HepG2 (cell line): ENCODE data around the gene EPDR1. TPM values are rescaled to one million over a fixed set of nuclear protein-coding genes. Genes with fewer than 3 reads are reported as not detected.

Experiments
- CHD4 ChIP-seq: fragments of 200-600 bp; sonication (generic); IDR thresholded peaks from 2 replicates; pipeline ENCODE4 v1.7.0; 2017; ENCODE audit warnings: mild to moderate bottlenecking, low read length, borderline replicate concordance
- EP300 ChIP-seq, 3 experiments: sonication (generic) in 1 of 3; formaldehyde crosslinking in 1 of 3; IDR thresholded peaks; 2 replicates each; pipeline versions ENCODE4 v1.5.1 to v1.6.1; 2011 to 2020; ENCODE audit warnings: low read depth in 2 of 3, low read length in 2 of 3, borderline replicate concordance in 1 of 3, improper control_type of control experiment in 1 of 3, mild to moderate bottlenecking in 1 of 3, missing genetic modification reagents in 1 of 3, moderate library complexity in 1 of 3
- HNRNPH1 ChIP-seq: fragments of 200-400 bp; formaldehyde crosslinking; optimal IDR thresholded peaks from 2 replicates; pipeline ENCODE3; 2017; ENCODE audit warnings: mild to moderate bottlenecking, low read depth, low read length
- KDM1A ChIP-seq: IDR thresholded peaks from 2 replicates; pipeline ENCODE4 v1.6.1; 2016; ENCODE audit warnings: missing compliant biosample characterization
- MED8 ChIP-seq: sonication (generic); formaldehyde crosslinking; IDR thresholded peaks from 2 replicates; pipeline ENCODE4 v1.8.1; 2023; ENCODE audit warnings: mild to moderate bottlenecking, missing genetic modification reagents; ENCODE audit not compliant: insufficient replicate concordance
- MZF1 ChIP-seq: sonication (generic); formaldehyde crosslinking; IDR thresholded peaks from 2 replicates; pipeline ENCODE4 v1.8.1; 2023; ENCODE audit warnings: mild to moderate bottlenecking, missing genetic modification reagents, borderline replicate concordance
- RBM22 ChIP-seq: fragments of 200-400 bp; formaldehyde crosslinking; optimal IDR thresholded peaks from 2 replicates; pipeline ENCODE3; 2017; ENCODE audit warnings: mild to moderate bottlenecking, low read length, moderate library complexity
- SRF ChIP-seq: IDR thresholded peaks from 2 replicates; pipeline ENCODE4 v1.6.1; 2011; ENCODE audit warnings: mild to moderate bottlenecking, low read depth, low read length, moderate library complexity
- SRY ChIP-seq: sonication (generic); formaldehyde crosslinking; IDR thresholded peaks from 2 replicates; pipeline ENCODE4 v1.8.0; 2022; ENCODE audit warnings: mild to moderate bottlenecking, missing genetic modification reagents
- ZMYM3 ChIP-seq: sonication (generic); formaldehyde crosslinking; IDR thresholded peaks from 2 replicates; pipeline ENCODE4 v1.5.1; 2020; ENCODE audit warnings: mild to moderate bottlenecking, missing genetic modification reagents
- ZNF263 ChIP-seq: sonication (generic); formaldehyde crosslinking; IDR thresholded peaks from 2 replicates; pipeline ENCODE4 v1.4.0; 2020; ENCODE audit warnings: missing genetic modification reagents
- ZNF883 ChIP-seq: sonication (generic); formaldehyde crosslinking; IDR thresholded peaks from 2 replicates; pipeline ENCODE4 v1.5.1; 2020; ENCODE audit warnings: mild to moderate bottlenecking, missing genetic modification reagents; ENCODE audit errors: not compliant biosample characterization
- ZSCAN21 ChIP-seq: sonication (generic); formaldehyde crosslinking; IDR thresholded peaks from 2 replicates; pipeline ENCODE4 v1.8.0; 2022; ENCODE audit warnings: mild to moderate bottlenecking, missing genetic modification reagents, moderate library complexity, borderline replicate concordance
- polyA plus RNA-seq, 8 experiments: library from polyadenylated mRNA; depleted of rRNA in 3 of 8; stranded (reverse) in 7 of 8; unstranded in 1 of 8; fragments of >200 nt; fragmentation: Illumina TruSeq in 4 of 8; extraction: Trizol in 4 of 8; gene quantifications; 2 replicates each; pipeline versions ENCODE4 v1.2.1 to v1.2.3, GENCODE V29; 2011 to 2016; ENCODE audit warnings: low read depth in 4 of 8, missing spikeins in 1 of 8, mixed read lengths in 1 of 8; ENCODE audit not compliant: insufficient read depth in 1 of 8
- total RNA-seq, 5 experiments: library from RNA; depleted of rRNA; stranded (reverse); fragments of >200 nt; fragmentation: Illumina TruSeq; extraction: Trizol; gene quantifications; 2 replicates each; pipeline ENCODE4 v1.2.3, GENCODE V29; 2016; ENCODE audit warnings: low read depth in 1 of 5
- TF ChIP-seq, protein P1 (sequence below): sonication (generic); formaldehyde crosslinking; conservative IDR thresholded peaks from 2 replicates; pipeline ENCODE4 v1.8.1; 2023; ENCODE audit warnings: missing genetic modification reagents
- TF ChIP-seq, protein P2 (sequence below): sonication (generic); formaldehyde crosslinking; IDR thresholded peaks from 2 replicates; pipeline ENCODE4 v1.5.0; 2020; ENCODE audit warnings: missing genetic modification reagents
- TF ChIP-seq, protein P3 (sequence below): IDR thresholded peaks from 2 replicates; pipeline ENCODE4 v1.6.1; 2016; ENCODE audit warnings: low read depth, control low read depth
- TF ChIP-seq, protein P4 (sequence below): sonication (generic); formaldehyde crosslinking; IDR thresholded peaks from 2 replicates; pipeline ENCODE4 v1.5.1; 2020; ENCODE audit warnings: missing genetic modification reagents, mild to moderate bottlenecking, borderline replicate concordance
- TF ChIP-seq, protein P5 (sequence below): sonication (generic); formaldehyde crosslinking; IDR thresholded peaks from 2 replicates; pipeline ENCODE4 v1.4.0; 2020; ENCODE audit warnings: missing genetic modification reagents
- TF ChIP-seq, protein P6 (sequence below): sonication (generic); formaldehyde crosslinking; IDR thresholded peaks from 2 replicates; pipeline ENCODE4 v1.4.0; 2020; ENCODE audit warnings: mild to moderate bottlenecking, missing genetic modification reagents
- TF ChIP-seq, protein P7 (sequence below): sonication (generic); formaldehyde crosslinking; IDR thresholded peaks from 2 replicates; pipeline ENCODE4 v1.4.0; 2020; ENCODE audit warnings: mild to moderate bottlenecking, missing genetic modification reagents

Gene EPDR1
- total and polyA plus RNA-seq, 2 of the 13 experiments (the other 11 are each of a cell fraction or from before 2014, with no cell fraction given), result 38.3 to 50.2 TPM

DNA sequence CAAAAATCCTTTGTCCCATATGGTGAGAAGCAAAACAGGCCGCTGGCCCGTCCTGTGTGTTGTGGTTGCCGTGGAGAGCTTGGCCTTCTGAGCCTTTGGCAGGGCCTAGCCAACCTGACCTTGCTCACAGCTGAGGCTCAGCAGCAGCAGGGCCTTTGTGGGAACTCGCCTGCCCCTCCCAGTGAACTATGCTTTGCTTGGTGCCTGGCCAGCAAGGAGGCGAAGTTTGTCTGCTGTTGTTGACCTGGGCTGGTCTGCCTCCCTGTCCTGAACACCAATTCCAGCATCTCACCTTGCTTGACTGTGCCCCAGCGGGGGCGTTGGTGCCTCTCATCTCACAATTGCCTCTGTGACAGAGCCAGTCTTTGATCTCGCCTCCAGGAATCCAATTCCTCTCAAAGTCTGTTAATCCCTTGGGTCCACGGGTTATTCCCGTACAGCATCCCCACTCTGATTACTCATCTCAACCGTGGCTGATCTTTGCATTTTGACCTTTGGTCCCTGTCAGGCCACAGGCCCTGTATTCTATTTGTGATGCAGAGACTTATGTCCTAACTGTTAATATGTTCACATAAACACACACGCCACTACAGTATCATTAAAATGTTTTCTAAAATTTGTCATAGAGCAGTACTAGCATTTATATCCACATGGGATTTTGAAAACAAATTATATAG lies 22.6 kb downstream of the EPDR1 start (continued):
- TF ChIP-seq, protein P1, sequence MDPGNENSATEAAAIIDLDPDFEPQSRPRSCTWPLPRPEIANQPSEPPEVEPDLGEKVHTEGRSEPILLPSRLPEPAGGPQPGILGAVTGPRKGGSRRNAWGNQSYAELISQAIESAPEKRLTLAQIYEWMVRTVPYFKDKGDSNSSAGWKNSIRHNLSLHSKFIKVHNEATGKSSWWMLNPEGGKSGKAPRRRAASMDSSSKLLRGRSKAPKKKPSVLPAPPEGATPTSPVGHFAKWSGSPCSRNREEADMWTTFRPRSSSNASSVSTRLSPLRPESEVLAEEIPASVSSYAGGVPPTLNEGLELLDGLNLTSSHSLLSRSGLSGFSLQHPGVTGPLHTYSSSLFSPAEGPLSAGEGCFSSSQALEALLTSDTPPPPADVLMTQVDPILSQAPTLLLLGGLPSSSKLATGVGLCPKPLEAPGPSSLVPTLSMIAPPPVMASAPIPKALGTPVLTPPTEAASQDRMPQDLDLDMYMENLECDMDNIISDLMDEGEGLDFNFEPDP (CRISPR knock-in tag), result no peak
- TF ChIP-seq HNRNPH1, result no peak
- peak; percentile 89 for TF ChIP-seq ZMYM3 (CRISPR knock-in tag)
- TF ChIP-seq, protein P2, sequence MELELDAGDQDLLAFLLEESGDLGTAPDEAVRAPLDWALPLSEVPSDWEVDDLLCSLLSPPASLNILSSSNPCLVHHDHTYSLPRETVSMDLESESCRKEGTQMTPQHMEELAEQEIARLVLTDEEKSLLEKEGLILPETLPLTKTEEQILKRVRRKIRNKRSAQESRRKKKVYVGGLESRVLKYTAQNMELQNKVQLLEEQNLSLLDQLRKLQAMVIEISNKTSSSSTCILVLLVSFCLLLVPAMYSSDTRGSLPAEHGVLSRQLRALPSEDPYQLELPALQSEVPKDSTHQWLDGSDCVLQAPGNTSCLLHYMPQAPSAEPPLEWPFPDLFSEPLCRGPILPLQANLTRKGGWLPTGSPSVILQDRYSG (CRISPR knock-in tag), result no peak
- peak; percentile 97 for TF ChIP-seq EP300 (IDR thresholded peaks at IDR 0.05; ENCODE audit: low read depth in 2 of 2, low read length in 2 of 2)
- peak; percentile 100 for TF ChIP-seq EP300 (CRISPR knock-in tag; IDR thresholded peaks at IDR 0.05; ENCODE audit: borderline replicate concordance)
- TF ChIP-seq SRF, result no peak
- peak; percentile 40 for TF ChIP-seq MED8 (CRISPR knock-in tag)
- TF ChIP-seq, protein P3, sequence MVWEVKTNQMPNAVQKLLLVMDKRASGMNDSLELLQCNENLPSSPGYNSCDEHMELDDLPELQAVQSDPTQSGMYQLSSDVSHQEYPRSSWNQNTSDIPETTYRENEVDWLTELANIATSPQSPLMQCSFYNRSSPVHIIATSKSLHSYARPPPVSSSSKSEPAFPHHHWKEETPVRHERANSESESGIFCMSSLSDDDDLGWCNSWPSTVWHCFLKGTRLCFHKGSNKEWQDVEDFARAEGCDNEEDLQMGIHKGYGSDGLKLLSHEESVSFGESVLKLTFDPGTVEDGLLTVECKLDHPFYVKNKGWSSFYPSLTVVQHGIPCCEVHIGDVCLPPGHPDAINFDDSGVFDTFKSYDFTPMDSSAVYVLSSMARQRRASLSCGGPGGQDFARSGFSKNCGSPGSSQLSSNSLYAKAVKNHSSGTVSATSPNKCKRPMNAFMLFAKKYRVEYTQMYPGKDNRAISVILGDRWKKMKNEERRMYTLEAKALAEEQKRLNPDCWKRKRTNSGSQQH, result peak; percentile 67; the same call in 1 of the 2 replicates
- TF ChIP-seq, protein P4, sequence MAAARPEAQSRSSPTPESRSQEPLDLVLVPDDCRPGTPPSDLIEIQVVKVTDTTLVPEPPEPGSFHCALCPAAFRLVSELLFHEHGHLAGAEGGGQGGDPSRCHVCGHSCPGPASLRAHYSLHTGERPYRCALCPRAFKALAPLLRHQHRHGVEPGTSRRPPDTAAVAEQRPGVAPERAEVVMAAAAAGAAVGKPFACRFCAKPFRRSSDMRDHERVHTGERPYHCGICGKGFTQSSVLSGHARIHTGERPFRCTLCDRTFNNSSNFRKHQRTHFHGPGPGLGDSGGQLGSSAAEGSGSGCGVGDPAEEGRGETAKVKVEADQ, result peak; percentile 52; the same call in 1 of the 2 replicates
- peak; percentile 48 for TF ChIP-seq RBM22
- no peak for TF ChIP-seq CHD4
- TF ChIP-seq, protein P5, sequence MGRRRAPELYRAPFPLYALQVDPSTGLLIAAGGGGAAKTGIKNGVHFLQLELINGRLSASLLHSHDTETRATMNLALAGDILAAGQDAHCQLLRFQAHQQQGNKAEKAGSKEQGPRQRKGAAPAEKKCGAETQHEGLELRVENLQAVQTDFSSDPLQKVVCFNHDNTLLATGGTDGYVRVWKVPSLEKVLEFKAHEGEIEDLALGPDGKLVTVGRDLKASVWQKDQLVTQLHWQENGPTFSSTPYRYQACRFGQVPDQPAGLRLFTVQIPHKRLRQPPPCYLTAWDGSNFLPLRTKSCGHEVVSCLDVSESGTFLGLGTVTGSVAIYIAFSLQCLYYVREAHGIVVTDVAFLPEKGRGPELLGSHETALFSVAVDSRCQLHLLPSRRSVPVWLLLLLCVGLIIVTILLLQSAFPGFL (CRISPR knock-in tag), result no peak
- TF ChIP-seq KDM1A, result peak; percentile 95
- no peak for TF ChIP-seq ZNF883 (CRISPR knock-in tag)
- TF ChIP-seq, protein P6, sequence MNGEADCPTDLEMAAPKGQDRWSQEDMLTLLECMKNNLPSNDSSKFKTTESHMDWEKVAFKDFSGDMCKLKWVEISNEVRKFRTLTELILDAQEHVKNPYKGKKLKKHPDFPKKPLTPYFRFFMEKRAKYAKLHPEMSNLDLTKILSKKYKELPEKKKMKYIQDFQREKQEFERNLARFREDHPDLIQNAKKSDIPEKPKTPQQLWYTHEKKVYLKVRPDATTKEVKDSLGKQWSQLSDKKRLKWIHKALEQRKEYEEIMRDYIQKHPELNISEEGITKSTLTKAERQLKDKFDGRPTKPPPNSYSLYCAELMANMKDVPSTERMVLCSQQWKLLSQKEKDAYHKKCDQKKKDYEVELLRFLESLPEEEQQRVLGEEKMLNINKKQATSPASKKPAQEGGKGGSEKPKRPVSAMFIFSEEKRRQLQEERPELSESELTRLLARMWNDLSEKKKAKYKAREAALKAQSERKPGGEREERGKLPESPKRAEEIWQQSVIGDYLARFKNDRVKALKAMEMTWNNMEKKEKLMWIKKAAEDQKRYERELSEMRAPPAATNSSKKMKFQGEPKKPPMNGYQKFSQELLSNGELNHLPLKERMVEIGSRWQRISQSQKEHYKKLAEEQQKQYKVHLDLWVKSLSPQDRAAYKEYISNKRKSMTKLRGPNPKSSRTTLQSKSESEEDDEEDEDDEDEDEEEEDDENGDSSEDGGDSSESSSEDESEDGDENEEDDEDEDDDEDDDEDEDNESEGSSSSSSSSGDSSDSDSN, result peak; percentile 93
- no peak for TF ChIP-seq SRY (CRISPR knock-in tag)
- TF ChIP-seq, protein P7, sequence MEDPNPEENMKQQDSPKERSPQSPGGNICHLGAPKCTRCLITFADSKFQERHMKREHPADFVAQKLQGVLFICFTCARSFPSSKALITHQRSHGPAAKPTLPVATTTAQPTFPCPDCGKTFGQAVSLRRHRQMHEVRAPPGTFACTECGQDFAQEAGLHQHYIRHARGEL (CRISPR knock-in tag), result no peak
- TF ChIP-seq ZSCAN21 (CRISPR knock-in tag), result peak; percentile 89; the same call in 1 of the 2 replicates
- TF ChIP-seq ZNF263 (CRISPR knock-in tag), result peak; percentile 33; the same call in 1 of the 2 replicates
- TF ChIP-seq MZF1 (CRISPR knock-in tag), result no peak
